T-helper 2 cell treated with Interferon-gamma antibody and Interleukin-4, amounts not matched to agents 5 μg/mL and 100 μg/mL, for 36 hours (primary cell): ENCODE results near the gene DRC3.
A peak's percentile ranks its signal among the peaks of the same experiment; 100 is the strongest.

Source experiments
- DNase-seq: peaks from one replicate; pipeline ENCODE4 v3.0.0; 2021; ENCODE audit warnings: low spot score
- H3K27ac Mint-ChIP-seq: one replicate; pipeline ENCODE4 v1.8.0; 2021; ENCODE audit warnings: mild to moderate bottlenecking, mixed read lengths
- H3K27me3 Mint-ChIP-seq: one replicate; pipeline ENCODE4 v1.8.0; 2021; ENCODE audit warnings: low read depth, mixed read lengths
- H3K36me3 Mint-ChIP-seq: one replicate; pipeline ENCODE4 v1.8.0; 2021; ENCODE audit warnings: low read depth, mixed read lengths
- H3K4me1 Mint-ChIP-seq: one replicate; pipeline ENCODE4 v1.8.0; 2021; ENCODE audit warnings: low read depth, mixed read lengths
- H3K4me3 Mint-ChIP-seq: one replicate; pipeline ENCODE4 v1.8.0; 2022; ENCODE audit warnings: mild to moderate bottlenecking, moderate library complexity, mixed read lengths
- H3K9me3 Mint-ChIP-seq: one replicate; pipeline ENCODE4 v1.8.0; 2021; ENCODE audit warnings: mixed read lengths

The DRC3 gene

GRCh38 chr17:17972126-17972951 is at the start of gene DRC3, which contains the start of gene TOM1L2:
TSS of gene DRC3 (plus strand) at chr17:17972862. CDS start at chr17:17977599, 4,737 bp downstream.
TSS of gene TOM1L2 (minus strand) at chr17:17972400. CDS start at chr17:17972313, 87 bp downstream.
- Mint-ChIP-seq H3K27me3 (no peaks in the 10 kb centered on the region), H3K27ac (peak within 1 kb of the TSS; percentile 95), H3K4me3 (peak within 1 kb of the TSS; percentile 94), H3K4me1 (peaks cover 14% of the 10 kb centered on the region), H3K9me3 (no peaks in the 10 kb centered on the region), H3K36me3 (peaks cover 2% of the 10 kb centered on the region)
- DNase-seq: peak; percentile 100

GRCh38 chr17:17924131-17924856 is 48.4 kb upstream of the DRC3 start:
- Mint-ChIP-seq H3K9me3 (no peaks in the 10 kb centered on the region), H3K4me3 (no peak overlapping the region), H3K27me3 (no peaks in the 10 kb centered on the region), H3K36me3 (no peaks in the 10 kb centered on the region), H3K27ac (no peak overlapping the region), H3K4me1 (peaks cover under 1% of the 10 kb centered on the region)
- DNase-seq: no peak

GRCh38 chr17:17924857-17925250 is 47.8 kb upstream of the DRC3 start:
- DNase-seq: no peak
- H3K4me3 Mint-ChIP-seq: no peak overlapping the region
- H3K27ac Mint-ChIP-seq: no peak overlapping the region
- H3K27me3 Mint-ChIP-seq: no peaks in the 10 kb centered on the region
- no peaks in the 10 kb centered on the region for H3K36me3 Mint-ChIP-seq
- peaks cover 2% of the 10 kb centered on the region for H3K4me1 Mint-ChIP-seq
- H3K9me3 Mint-ChIP-seq: no peaks in the 10 kb centered on the region

GRCh38 chr17:17926036-17926435 is 46.6 kb upstream of the DRC3 start:
- H3K27me3 Mint-ChIP-seq: no peaks in the 10 kb centered on the region
- DNase-seq: no peak
- no peaks in the 10 kb centered on the region for H3K9me3 Mint-ChIP-seq
- peaks cover 2% of the 10 kb centered on the region for H3K4me1 Mint-ChIP-seq
- H3K36me3 Mint-ChIP-seq: no peaks in the 10 kb centered on the region
- H3K27ac Mint-ChIP-seq: no peak overlapping the region
- no peak overlapping the region for H3K4me3 Mint-ChIP-seq

- Mint-ChIP-seq H3K9me3 (no peaks in the 10 kb centered on the region), H3K36me3 (no peaks in the 10 kb centered on the region), H3K27ac (no peak overlapping the region), H3K27me3 (no peaks in the 10 kb centered on the region), H3K4me3 (no peak overlapping the region), H3K4me1 (peaks cover 2% of the 10 kb centered on the region)
- no peak for DNase-seq
These were observed 45.7 kb upstream of the DRC3 start for GRCh38 chr17:17926840-17927449.

- Mint-ChIP-seq H3K27ac (no peak overlapping the region), H3K4me3 (no peak overlapping the region), H3K9me3 (no peaks in the 10 kb centered on the region), H3K36me3 (no peaks in the 10 kb centered on the region), H3K4me1 (peaks cover 2% of the 10 kb centered on the region), H3K27me3 (no peaks in the 10 kb centered on the region)
- DNase-seq: no peak
These were observed 44.0 kb upstream of the DRC3 start for GRCh38 chr17:17928398-17929287.

GRCh38 chr17:17929655-17930380 is 42.8 kb upstream of the DRC3 start:
- no peaks in the 10 kb centered on the region for H3K36me3 Mint-ChIP-seq
- no peaks in the 10 kb centered on the region for H3K27me3 Mint-ChIP-seq
- no peak overlapping the region for H3K4me3 Mint-ChIP-seq
- peaks cover 2% of the 10 kb centered on the region for H3K4me1 Mint-ChIP-seq
- DNase-seq: no peak
- H3K9me3 Mint-ChIP-seq: no peaks in the 10 kb centered on the region
- H3K27ac Mint-ChIP-seq: no peak overlapping the region

- no peak overlapping the region for H3K4me3 Mint-ChIP-seq
- H3K36me3 Mint-ChIP-seq: no peaks in the 10 kb centered on the region
- no peaks in the 10 kb centered on the region for H3K27me3 Mint-ChIP-seq
- no peaks in the 10 kb centered on the region for H3K9me3 Mint-ChIP-seq
- no peak for DNase-seq
- no peak overlapping the region for H3K27ac Mint-ChIP-seq
- peaks cover 6% of the 10 kb centered on the region for H3K4me1 Mint-ChIP-seq
These were observed 42.0 kb upstream of the DRC3 start for GRCh38 chr17:17930674-17931073.

GRCh38 chr17:17931159-17931558 is 41.5 kb upstream of the DRC3 start:
- H3K9me3 Mint-ChIP-seq: no peaks in the 10 kb centered on the region
- DNase-seq: no peak
- H3K27ac Mint-ChIP-seq: no peak overlapping the region
- peaks cover 10% of the 10 kb centered on the region for H3K4me1 Mint-ChIP-seq
- no peaks in the 10 kb centered on the region for H3K27me3 Mint-ChIP-seq
- H3K4me3 Mint-ChIP-seq: no peak overlapping the region
- no peaks in the 10 kb centered on the region for H3K36me3 Mint-ChIP-seq

- peaks cover 2% of the 10 kb centered on the region for H3K27me3 Mint-ChIP-seq
- DNase-seq: no peak
- no peaks in the 10 kb centered on the region for H3K9me3 Mint-ChIP-seq
- no peaks in the 10 kb centered on the region for H3K36me3 Mint-ChIP-seq
- H3K4me3 Mint-ChIP-seq: no peak overlapping the region
- no peak overlapping the region for H3K27ac Mint-ChIP-seq
- H3K4me1 Mint-ChIP-seq: peaks cover 16% of the 10 kb centered on the region
These were observed 38.9 kb upstream of the DRC3 start for GRCh38 chr17:17933775-17934174.

GRCh38 chr17:17934214-17934613 is 38.4 kb upstream of the DRC3 start:
- Mint-ChIP-seq H3K4me1 (peaks cover 16% of the 10 kb centered on the region), H3K27me3 (peaks cover 2% of the 10 kb centered on the region), H3K36me3 (no peaks in the 10 kb centered on the region), H3K9me3 (no peaks in the 10 kb centered on the region), H3K4me3 (no peak overlapping the region), H3K27ac (no peak overlapping the region)
- DNase-seq: no peak

- Mint-ChIP-seq H3K36me3 (no peaks in the 10 kb centered on the region), H3K4me3 (no peak overlapping the region), H3K27ac (no peak overlapping the region), H3K9me3 (no peaks in the 10 kb centered on the region), H3K27me3 (peaks cover 2% of the 10 kb centered on the region), H3K4me1 (peaks cover 13% of the 10 kb centered on the region)
- DNase-seq: no peak
These were observed 37.9 kb upstream of the DRC3 start for GRCh38 chr17:17934806-17935205.
